KMS-11 (cell line): ENCODE data around the gene SP100.
"Not testable (repeated sequence)": the region's sequence is repeated elsewhere in the genome, so short reads cannot be mapped to it uniquely, and the experiment has no call there.

Source experiments
- H2AFZ ChIP-seq: fragments of 200-600 bp; sonication (generic); 2 replicates; pipeline ENCODE4 v1.6.1; 2016; ENCODE audit warnings: antibody characterized with exemption, mixed run types, low read depth
- H3K27ac ChIP-seq: fragments of 200-600 bp; sonication (generic); 2 replicates; pipeline ENCODE4 v1.6.1; 2016; ENCODE audit warnings: mild to moderate bottlenecking, mixed run types
- H3K27me3 ChIP-seq: fragments of 200-600 bp; sonication (generic); 2 replicates; pipeline ENCODE4 v1.6.1; 2017; ENCODE audit warnings: mild to moderate bottlenecking, low read depth, mixed run types, moderate library complexity; ENCODE audit not compliant: insufficient read depth
- H3K36me3 ChIP-seq: fragments of 200-600 bp; sonication (generic); 2 replicates; pipeline ENCODE4 v1.6.1; 2017; ENCODE audit warnings: mild to moderate bottlenecking, mixed run types; ENCODE audit not compliant: insufficient read depth
- H3K4me1 ChIP-seq: fragments of 200-600 bp; sonication (generic); 2 replicates; pipeline ENCODE4 v1.6.1; 2016; ENCODE audit warnings: mild to moderate bottlenecking, low read depth, mixed run types; ENCODE audit not compliant: poor library complexity, severe bottlenecking
- H3K4me2 ChIP-seq: fragments of 200-600 bp; sonication (generic); 2 replicates; pipeline ENCODE4 v1.7.0; 2016; ENCODE audit warnings: mild to moderate bottlenecking, mixed run types
- H3K4me3 ChIP-seq: fragments of 200-600 bp; sonication (generic); IDR thresholded peaks from 2 replicates; pipeline ENCODE4 v1.6.1; 2017; ENCODE audit warnings: low read depth, low read length, mixed read lengths; ENCODE audit not compliant: insufficient read depth
- H3K79me2 ChIP-seq: fragments of 200-600 bp; sonication (generic); 2 replicates; pipeline ENCODE4 v1.6.1; 2016; ENCODE audit warnings: low read depth, mixed run types; ENCODE audit not compliant: insufficient read depth
- H3K9ac ChIP-seq: fragments of 200-600 bp; sonication (generic); 2 replicates; pipeline ENCODE4 v1.6.1; 2016; ENCODE audit warnings: mild to moderate bottlenecking, mixed run types
- H4K20me1 ChIP-seq: fragments of 200-600 bp; sonication (generic); 2 replicates; pipeline ENCODE4 v1.6.1; 2016; ENCODE audit warnings: mild to moderate bottlenecking, mixed run types; ENCODE audit not compliant: insufficient read depth
- CTCF ChIP-seq: fragments of 200-600 bp; sonication (generic); conservative IDR thresholded peaks from 2 replicates; pipeline ENCODE4 v1.6.1; 2017; ENCODE audit warnings: low read depth, mild to moderate bottlenecking, antibody characterized with exemption, low read length, moderate library complexity, mixed read lengths

The SP100 gene

GRCh38 chr2:230429513-230429912 is 13.5 kb downstream of the SP100 start:
- no peak for TF ChIP-seq CTCF
- Histone ChIP-seq H3K4me1 (peaks cover 14% of the 10 kb centered on the region), H3K27ac (no peak overlapping the region), H3K9ac (no peak overlapping the region), H4K20me1 (no peaks in the 10 kb centered on the region), H3K79me2 (no peaks in the 10 kb centered on the region), H3K36me3 (no peaks in the 10 kb centered on the region), H2AFZ (no peak overlapping the region), H3K4me3 (no peak overlapping the region), H3K4me2 (no peak overlapping the region), H3K27me3 (no peaks in the 10 kb centered on the region)

GRCh38 chr2:230430957-230431910 is 15.2 kb downstream of the SP100 start:
- Histone ChIP-seq H3K27ac (0 out of 2 replicates have a peak overlapping the region, but pooled peaks have one; percentile 8), H3K4me1 (peaks cover 14% of the 10 kb centered on the region), H3K36me3 (no peaks in the 10 kb centered on the region), H4K20me1 (no peaks in the 10 kb centered on the region), H3K27me3 (no peaks in the 10 kb centered on the region), H2AFZ (no peak overlapping the region), H3K79me2 (no peaks in the 10 kb centered on the region; the same call in 1 of the 2 replicates), H3K9ac (no peak overlapping the region), H3K4me2 (peak overlapping the region; percentile 22; the same call in 1 of the 2 replicates), H3K4me3 (no peak overlapping the region)
- TF ChIP-seq CTCF, result no peak

GRCh38 chr2:230434677-230435324 is 18.8 kb downstream of the SP100 start:
- H3K27me3 ChIP-seq, result no peaks in the 10 kb centered on the region
- H3K4me3 ChIP-seq, result no peak overlapping the region
- peaks cover 21% of the 10 kb centered on the region for H3K4me1 ChIP-seq
- TF ChIP-seq CTCF, result no peak
- H2AFZ ChIP-seq, result no peak overlapping the region
- no peaks in the 10 kb centered on the region; the same call in none of the 2 replicates for H3K79me2 ChIP-seq
- H3K4me2 ChIP-seq, result no peak overlapping the region
- H3K27ac ChIP-seq, result no peak overlapping the region
- H3K36me3 ChIP-seq, result no peaks in the 10 kb centered on the region
- no peak overlapping the region for H3K9ac ChIP-seq
- no peaks in the 10 kb centered on the region for H4K20me1 ChIP-seq

GRCh38 chr2:230435431-230435830 is 19.4 kb downstream of the SP100 start:
- Histone ChIP-seq H3K27me3 (no peaks in the 10 kb centered on the region), H3K9ac (no peak overlapping the region), H3K4me3 (no peak overlapping the region), H4K20me1 (no peaks in the 10 kb centered on the region), H3K27ac (no peak overlapping the region), H2AFZ (no peak overlapping the region), H3K4me2 (no peak overlapping the region), H3K4me1 (peaks cover 27% of the 10 kb centered on the region), H3K79me2 (no peaks in the 10 kb centered on the region; the same call in none of the 2 replicates), H3K36me3 (no peaks in the 10 kb centered on the region)
- no peak for TF ChIP-seq CTCF

GRCh38 chr2:230439121-230439520 is 23.1 kb downstream of the SP100 start:
- not testable (repeated sequence) for H3K79me2 ChIP-seq, H3K4me2 ChIP-seq

More at GRCh38 chr2:230439121-230439520, 23.1 kb downstream of the SP100 start:
- not testable (repeated sequence) for H3K27ac ChIP-seq, H4K20me1 ChIP-seq, H3K9ac ChIP-seq, H3K4me3 ChIP-seq, H3K36me3 ChIP-seq, H2AFZ ChIP-seq, H3K27me3 ChIP-seq
- peaks cover 50% of the 10 kb centered on the region for H3K4me1 ChIP-seq
